GM18499 (cell line): Measurements from ENCODE around the gene SLC1A2.

ENCODE experiments used
- ATAC-seq: cut with Tn5 transposase; IDR thresholded peaks from one replicate; pipeline ENCODE4 v1.9.1; 2021; ENCODE audit warnings: moderate number of reproducible peaks; ENCODE audit not compliant: insufficient read depth, unreplicated experiment

Gene SLC1A2

DNA sequence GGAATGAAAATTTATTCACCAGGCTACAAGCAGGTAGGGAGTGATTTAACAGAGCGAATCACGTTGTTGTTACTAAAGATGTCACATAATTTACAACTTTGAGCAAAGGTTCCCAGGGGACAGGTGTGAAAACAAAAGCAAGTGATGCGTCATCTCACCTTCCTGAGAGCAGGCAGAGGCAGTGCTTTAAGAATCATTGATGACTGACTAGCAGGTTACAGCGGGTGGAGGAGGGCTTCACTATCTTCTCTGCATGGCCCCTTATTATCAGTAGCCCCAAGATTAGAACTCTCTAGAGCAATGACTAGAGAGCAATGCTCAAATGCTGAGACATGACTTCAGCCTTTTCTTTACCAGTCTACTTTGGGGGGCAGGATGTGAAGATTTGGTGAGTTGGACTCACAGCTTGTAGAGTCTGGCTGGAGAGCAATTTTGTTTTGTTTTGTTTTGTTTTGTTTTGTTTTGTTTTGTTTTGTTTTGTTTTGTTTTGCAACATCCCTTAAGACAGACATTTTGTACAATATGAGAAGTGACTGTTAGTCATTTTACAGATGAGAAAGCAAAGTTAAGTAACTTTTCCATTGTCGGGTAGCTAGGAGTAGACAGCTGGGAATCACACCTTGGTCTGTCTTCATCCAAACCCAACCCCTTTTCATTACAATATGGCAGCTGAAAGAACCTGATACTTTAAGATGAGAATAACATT lies 84.8 kb downstream of the SLC1A2 start:
- peak; percentile 55 for ATAC-seq

DNA sequence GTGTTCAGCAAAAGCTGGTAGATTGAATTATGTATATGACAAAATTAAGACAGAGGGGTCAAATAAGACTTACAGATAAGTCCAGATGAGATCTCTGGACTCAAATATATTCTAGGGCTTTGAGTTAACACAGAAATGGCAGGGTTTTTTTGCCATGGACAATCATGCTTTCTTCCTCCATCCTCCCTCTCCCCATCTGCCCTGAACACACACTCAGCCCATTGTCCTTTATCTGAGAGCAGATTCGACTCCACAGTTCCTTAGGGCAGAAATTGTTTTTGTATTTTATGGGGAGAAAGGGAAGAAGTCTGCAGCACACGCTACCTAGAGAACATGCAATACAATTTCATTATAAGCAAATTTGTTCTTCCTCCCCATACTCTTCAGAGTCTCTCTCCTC lies 86.8 kb downstream of the SLC1A2 start:
- no peak for ATAC-seq

DNA sequence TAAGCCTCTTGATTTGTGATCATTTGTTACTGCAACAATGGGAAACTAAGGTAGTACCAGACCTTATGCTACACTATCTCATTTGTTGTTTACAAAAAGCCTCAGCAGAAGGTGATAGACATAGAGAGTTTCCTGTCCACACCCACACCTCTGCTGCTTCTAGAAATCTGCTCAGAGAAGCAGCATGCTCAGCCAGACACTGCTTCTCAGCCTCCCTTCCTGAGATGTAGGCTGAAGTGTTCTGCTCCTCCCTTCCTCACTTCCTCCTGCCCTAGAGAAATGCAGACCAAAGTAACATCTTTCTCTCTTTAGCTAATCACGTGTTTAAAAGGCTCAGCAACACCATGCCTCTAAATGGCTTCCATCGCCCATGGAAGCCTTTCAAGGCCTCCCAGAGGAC lies 88.4 kb downstream of the SLC1A2 start:
- ATAC-seq = no peak

DNA sequence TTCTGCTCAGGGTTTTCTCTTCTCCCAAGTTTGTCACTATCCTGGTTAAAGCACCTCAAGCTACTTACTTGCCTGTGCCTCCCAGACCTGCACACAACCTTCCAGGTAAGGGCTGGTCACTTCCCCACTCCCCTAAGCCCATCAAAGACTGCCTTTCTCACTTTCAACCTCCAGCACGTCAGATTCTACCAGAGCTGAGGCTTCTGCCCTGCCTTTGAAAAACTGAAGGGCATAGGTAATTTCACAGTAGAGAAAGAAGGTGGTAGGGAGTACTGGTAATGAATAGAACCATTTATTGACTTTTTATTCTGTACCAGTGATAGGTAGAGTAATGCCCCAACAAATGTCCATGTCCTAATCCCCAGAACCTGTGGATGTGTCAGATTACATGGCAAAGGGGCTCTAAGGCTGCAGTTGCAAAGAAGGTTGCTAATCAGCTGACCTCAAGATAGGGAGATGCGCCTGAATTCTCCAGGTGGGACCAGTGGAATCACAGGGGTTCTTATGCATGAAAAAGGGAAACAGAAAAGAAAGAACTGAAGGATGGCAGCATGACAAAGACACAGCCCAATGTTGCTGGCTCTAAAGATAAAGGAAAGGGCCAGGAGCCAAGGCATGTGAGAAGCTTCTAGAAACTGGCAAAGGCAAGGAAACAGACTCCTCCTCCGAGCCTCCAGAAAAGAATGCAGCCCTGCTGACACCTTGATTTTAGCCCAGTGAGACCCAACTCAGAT lies 89.0 kb downstream of the SLC1A2 start:
- ATAC-seq = no peak

DNA sequence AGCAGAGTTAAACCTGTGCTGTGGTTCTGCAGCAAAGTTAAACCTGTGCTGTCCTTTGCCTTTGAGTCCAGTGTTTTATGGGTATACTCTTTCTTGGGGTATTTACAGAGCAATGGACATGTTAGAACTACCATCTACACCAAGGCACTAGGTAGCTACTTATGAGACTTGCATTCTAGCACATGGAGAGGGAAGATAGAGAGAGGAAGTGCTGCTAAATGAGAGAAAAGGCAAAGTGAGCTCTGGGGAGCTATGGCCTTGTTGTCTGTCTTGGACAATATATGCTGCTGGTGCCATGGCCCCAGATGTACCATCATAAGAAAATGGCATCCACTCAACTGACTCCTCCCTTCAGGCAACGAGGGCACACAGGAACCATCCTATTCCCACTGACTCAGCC lies 91.5 kb downstream of the SLC1A2 start:
- ATAC-seq = no peak

DNA sequence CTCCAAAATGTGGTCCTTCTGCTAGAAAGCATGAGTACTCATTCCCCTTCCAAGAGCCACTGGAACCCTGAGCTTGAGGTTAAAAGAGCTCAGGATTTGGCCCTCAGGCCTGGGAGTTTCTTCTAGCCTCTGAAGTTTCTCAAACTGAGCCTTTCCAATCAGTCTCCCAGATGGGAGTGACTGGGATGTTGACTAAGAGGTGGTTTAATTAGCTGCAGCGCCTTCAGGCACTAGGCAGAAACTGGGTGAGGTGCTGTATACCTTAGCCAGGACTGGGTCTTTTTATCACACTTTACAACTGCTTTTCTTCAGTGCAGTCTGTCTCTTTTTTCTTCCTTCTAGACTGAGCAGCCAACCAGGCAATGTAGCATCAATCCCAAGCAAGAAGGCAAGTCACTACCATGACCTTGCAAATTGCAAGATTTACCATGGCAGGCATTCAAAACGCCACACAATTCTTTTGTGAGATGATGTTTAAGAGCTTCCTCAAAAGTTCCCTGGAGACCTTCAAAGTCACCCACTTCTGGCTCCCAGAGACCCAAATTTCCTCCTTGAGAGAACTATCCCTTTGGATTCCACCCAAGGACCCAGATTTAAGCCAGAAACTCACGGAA lies 93.0 kb downstream of the SLC1A2 start:
- no peak for ATAC-seq

DNA sequence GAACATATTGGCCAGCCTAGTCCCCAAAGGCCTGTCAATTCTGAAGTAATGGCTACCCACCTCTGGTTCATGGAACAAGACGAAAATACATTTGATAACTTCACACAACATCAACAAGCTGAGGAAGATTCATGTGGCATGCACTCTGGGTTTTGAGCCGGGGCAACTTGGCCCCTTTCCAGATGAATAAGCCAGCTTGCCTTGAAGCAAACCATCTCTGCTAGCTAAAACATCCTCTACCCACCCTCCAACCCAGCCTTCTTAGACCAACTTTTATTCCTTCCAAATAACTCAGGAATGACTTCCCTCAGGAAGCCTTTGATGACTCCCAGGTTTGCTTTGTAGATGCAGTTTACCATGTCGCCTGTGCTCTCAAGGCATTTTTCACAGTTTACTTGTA lies 94.4 kb downstream of the SLC1A2 start:
- ATAC-seq = no peak

DNA sequence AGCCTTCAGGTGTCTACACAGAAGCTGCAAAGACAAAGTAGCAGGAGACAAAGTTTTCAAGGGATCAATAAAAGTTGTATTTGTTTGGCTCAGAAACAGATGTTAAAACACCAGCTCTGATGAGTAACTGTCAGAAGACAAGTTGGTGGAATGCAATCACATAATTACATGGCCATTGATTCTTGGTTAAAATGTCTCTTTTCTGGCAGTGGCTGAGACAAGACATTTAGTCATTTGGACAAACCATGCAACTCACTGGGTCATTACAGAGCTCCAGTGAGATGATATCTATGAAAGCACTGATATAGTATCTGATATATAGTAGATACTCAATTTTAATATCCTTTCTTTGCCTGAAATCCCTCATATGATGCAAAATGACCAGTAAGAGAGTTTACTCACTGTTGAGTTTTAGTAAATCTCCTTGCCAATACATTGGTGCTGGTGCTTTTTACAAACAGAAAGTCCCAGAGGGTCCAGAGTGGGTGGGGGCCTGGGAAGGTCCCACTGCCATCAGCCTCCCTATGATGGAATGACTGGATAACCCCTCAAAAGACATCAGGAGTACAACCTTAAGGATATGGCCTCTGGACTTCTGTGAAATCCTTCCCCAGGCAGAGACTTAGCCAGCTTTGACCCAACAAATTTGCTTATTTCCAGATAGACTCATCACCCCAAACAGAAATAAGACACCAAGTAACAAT lies 95.0 kb downstream of the SLC1A2 start:
- ATAC-seq = no peak

DNA sequence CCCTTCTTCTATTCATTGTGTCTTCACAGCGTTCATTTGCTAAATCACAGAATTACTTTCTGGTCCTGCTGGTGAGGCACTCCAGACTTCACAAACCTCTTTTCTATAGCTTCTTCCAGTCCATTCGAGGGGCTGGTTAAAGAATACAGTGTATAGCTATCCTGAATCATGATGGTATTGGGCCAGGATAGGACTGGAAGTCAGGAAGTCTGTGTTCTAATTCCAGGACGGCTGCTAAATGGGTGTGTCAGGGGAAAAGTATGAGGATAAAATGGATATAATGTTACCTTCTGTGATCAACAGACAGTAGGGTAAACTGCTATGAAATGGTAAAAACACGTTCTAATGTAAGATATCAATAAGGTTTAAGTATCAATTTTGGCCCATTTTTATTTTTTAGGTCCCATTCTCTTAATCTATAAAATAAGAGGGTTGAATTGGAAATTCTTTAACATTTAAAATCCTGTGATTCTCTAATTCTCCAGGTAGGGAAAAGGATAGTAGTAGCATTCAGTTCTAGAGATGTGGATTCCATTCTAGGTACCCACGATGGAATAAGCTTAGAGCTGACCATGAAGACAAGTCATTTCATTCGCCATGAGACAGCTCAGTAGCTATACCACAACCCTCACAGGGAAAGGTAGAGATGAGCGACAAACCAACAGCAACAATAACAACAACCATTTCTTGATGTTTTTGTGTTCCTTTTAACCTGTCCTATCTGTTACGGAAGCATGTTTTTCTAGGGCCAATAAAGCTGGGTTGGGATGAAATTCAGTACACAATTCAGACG lies 96.1 kb downstream of the SLC1A2 start:
- ATAC-seq = no peak

DNA sequence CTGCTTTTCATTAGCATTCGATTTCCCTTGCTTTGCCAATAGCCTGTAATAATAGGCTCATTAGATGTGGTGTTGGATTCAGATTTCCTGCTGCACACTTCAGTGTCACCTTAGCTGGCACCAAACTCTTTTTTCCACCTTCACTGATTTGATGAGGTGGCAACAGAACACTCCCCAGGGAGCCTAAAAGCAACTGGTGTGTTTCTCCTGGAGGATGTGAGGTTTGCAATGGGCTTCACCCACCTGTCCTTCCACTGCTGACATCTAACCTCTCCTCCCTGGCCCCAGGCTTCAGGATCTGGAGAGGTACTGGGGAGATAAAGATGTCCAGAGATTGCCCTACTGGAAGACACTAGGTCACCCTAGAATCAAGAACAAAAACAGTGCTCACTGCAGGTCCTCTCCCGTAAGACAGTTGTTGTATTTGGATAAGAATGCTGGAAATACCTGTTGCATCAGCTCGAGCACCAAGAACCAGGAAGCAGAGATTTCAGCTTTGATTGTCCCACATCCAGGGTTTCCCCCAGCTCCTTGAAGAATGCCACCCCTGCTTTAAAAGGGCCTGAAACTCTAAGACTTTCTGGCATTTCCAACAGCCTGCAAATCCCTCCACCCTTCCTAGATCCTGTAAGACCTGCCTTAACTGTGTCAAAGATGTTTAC lies 96.9 kb downstream of the SLC1A2 start:
- no peak for ATAC-seq

DNA sequence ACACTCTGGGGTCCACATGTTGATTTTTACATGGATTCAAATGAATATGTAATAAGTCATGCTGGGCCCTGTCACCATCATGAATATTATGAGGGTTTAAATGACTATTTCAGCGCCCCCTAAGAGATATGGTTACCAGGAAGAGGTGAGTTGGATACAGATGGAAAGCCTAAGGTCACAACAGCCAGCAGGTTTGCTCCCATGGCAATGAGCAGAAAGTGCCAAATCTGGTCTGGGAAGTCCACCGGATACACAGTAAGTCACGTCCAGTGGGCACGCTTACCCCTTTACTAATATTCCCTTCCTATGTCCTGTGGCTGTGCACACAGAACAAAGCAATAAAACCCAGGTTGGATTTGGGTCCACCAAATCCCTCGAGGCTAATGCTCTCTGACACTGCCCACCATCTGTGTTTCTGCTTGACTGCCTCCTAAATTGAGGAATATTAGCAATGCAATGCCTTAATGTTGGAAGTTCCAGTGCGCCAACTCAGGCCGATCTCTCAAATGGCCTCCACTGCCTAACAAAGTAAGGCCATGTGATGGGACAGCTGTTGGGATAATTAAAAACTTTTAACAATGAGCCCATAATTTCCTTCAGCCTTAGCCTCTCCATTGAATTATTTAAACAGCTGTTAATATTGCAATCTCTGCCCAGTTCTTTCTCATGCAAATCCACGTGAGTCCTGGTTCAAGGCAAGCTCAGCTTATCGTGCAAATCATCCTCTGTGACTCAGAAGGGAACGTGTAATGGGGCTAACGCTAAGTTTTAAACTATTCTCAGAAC lies 97.6 kb downstream of the SLC1A2 start:
- ATAC-seq = no peak

DNA sequence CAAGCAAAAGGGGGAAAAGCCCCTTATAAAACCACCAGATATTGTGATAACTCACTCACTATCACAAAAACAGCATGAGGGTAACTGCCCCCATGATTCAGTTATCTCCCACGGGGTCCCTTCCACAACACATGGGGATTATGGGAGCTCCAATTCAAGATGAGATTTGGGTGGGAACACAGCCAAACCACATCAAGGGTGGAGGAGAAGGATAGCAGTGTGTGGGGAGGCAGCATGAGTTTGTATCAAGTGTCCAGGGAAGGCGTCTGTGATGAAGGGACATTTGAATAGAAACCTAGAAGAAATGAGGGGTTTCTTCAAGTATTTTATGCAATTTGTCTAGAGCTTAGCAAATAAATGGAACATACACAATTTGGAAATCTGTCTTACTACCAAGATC lies 98.2 kb downstream of the SLC1A2 start:
- no peak for ATAC-seq

DNA sequence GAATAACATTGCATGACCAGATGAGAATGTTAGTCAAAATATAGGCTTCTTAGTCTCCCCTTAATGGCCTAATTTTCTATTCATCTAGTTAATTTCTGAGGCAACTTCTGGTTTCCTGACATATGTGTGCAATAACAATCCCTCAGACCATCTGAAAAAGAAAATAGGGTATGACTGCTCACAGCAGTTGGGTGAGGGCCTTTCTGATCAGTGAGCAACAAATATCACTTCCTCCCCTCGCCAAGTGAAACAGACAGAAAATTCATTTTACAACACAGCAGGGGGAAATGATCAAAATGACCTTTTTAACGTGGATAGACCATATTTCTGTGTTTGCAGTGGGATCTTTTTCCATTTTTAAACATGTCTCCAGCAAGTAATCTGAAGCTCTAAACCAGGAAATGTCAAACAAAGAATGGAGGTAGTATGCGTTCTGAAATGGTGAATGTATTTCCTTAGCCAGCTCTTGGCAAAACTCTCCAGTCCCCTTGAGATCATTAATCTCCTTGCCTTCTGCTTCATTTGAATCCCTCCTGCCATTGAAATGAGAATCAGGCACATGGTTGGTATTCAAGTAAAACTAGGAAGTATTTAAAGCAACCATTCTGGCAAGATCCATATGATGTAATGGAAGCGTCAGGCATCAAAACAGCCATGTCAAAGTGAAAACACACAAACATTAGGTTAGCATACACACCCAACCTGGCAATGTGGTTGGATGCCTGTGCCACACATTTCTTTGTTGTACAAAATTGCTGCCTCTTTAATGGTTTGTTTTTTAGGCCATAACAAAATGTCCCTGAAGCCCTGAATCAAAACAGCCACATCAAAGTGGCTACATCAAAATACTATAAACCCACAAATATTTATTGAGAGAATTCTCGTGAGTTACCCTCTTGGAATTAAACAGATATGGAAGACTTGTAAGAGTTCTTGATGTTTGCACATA lies 100.1 kb downstream of the SLC1A2 start:
- ATAC-seq = peak; percentile 55

DNA sequence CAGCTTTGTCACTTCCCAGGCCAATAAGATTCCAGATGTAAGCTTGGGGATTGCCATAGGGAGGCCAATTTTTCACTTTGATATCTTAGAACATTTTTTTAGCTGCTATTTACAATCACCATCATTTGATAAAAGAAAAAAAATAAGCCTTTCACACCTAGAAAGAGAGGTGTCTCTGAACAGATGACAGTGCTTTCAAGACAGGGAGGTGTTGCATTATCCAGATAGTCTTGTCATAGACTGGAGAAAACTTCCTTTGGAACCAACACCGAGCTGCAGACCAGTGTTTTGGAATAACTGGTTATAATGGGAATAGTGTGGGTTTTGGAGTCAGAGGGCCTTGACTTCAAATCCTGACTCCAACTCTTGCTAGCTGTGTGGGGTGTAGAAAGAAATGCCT lies 101.0 kb downstream of the SLC1A2 start:
- no peak for ATAC-seq

DNA sequence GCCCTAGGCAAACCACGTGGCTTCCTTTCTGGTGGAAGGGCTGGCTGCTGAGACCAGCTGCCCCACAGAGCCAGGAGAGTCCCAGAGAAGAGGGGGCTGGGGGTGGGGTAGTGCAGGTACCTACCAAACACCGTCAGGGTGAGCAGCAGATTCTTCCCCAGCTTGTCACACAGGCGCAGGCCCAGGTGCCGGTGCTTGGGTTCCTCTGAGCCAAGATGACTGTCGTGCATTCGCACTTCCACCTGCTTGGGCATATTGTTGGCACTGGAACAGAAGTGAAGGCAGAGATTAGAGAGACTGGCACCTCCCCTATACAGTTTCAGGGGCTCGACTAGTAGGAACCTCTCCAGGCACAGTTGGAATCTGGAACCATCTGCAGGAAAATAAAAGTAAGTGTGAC lies 102.1 kb downstream of the SLC1A2 start:
- no peak for ATAC-seq

DNA sequence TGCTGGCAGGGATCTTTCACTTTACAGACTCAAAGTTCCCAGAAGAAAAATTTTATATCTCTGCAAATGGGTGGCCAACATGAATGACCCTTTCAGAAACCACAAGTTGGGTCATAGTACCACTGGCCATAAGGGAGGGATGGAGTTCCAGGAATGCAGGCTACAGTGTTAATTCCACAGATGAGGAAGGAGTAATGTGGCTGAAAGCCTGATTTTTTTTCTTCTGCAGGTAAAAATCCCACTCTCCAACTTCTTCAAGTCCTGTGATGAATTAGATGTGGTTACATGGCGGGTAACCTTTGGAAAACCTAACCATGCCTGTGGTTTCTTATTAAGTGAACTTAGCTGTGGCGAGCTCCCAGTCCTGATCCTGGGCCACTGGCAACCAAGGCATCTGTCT lies 103.2 kb downstream of the SLC1A2 start:
- no peak for ATAC-seq

DNA sequence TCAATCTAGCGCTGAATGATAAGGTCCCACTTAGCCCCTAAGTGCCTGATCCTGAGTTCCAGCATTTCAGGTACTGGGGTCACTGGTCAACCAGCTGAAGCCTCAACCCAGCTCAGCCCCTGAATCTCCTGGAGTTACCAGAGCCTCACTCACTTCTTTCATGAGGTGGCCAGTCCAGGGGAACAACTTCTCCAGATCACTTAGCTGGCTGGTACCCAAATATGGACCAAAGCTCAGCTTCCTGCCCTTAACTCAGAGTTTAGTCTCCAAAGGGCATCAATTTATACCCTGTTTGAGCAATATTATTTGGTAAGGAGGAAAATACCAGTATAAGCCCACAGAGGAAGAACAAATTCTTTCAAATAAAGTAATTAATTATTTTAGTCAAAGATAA lies 105.6 kb downstream of the SLC1A2 start:
- no peak for ATAC-seq
